22Rv1 (cell line): ENCODE data around the gene BRI3BP.

Experiments used
- H3K27ac ChIP-seq: fragments of 450-650 bp; 2 replicates; pipeline ENCODE4 v1.5.1; 2017
- ZFX ChIP-seq: fragments of 450-650 bp; IDR thresholded peaks from 2 replicates; pipeline ENCODE4 v1.6.1; 2017; ENCODE audit warnings: antibody characterized with exemption, borderline replicate concordance
- TF ChIP-seq, protein P1 (sequence below): fragments of 450-650 bp; IDR thresholded peaks from 2 replicates; pipeline ENCODE4 v1.5.1; 2017; ENCODE audit warnings: mild to moderate bottlenecking

The BRI3BP gene, protein sequence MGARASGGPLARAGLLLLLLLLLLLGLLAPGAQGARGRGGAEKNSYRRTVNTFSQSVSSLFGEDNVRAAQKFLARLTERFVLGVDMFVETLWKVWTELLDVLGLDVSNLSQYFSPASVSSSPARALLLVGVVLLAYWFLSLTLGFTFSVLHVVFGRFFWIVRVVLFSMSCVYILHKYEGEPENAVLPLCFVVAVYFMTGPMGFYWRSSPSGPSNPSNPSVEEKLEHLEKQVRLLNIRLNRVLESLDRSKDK

GRCh38 chr12:124993626-124994436 is at the start of gene BRI3BP:
BRI3BP (plus strand) TSS chr12:124993645; CDS start chr12:124993791, 146 bp downstream.
- TF ChIP-seq ZFX = no peak
- TF ChIP-seq, protein P1, sequence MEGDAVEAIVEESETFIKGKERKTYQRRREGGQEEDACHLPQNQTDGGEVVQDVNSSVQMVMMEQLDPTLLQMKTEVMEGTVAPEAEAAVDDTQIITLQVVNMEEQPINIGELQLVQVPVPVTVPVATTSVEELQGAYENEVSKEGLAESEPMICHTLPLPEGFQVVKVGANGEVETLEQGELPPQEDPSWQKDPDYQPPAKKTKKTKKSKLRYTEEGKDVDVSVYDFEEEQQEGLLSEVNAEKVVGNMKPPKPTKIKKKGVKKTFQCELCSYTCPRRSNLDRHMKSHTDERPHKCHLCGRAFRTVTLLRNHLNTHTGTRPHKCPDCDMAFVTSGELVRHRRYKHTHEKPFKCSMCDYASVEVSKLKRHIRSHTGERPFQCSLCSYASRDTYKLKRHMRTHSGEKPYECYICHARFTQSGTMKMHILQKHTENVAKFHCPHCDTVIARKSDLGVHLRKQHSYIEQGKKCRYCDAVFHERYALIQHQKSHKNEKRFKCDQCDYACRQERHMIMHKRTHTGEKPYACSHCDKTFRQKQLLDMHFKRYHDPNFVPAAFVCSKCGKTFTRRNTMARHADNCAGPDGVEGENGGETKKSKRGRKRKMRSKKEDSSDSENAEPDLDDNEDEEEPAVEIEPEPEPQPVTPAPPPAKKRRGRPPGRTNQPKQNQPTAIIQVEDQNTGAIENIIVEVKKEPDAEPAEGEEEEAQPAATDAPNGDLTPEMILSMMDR = no peak
- H3K27ac ChIP-seq = peak within 1 kb of the TSS; percentile 90

GRCh38 chr12:124946447-124946793 is 47.0 kb upstream of the BRI3BP start:
- TF ChIP-seq, protein P1 = no peak
- no peak for TF ChIP-seq ZFX
- no peak overlapping the region for H3K27ac ChIP-seq

DNA sequence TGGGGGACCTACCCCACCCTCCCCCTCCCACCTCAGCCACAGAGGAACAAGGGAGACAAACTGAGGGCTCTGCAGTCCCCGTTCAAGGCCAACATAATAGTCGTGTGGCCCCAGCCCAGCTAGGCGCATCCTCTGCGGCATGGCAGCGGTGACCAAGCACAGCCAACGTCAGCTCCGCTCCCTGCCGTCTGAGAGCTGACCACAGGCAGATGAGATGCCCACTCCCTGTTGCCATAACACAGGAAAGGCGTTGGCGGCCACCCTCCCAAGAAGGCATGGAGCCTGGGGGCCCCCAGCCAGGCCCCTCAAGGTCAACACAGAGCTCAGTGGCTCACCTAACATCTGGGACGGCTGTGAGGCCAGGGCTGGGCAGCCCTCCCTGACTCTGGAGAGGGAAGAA is 46.4 kb upstream of the BRI3BP start:
- TF ChIP-seq, protein P1 = no peak
- TF ChIP-seq ZFX = no peak
- H3K27ac ChIP-seq = no peak overlapping the region

DNA sequence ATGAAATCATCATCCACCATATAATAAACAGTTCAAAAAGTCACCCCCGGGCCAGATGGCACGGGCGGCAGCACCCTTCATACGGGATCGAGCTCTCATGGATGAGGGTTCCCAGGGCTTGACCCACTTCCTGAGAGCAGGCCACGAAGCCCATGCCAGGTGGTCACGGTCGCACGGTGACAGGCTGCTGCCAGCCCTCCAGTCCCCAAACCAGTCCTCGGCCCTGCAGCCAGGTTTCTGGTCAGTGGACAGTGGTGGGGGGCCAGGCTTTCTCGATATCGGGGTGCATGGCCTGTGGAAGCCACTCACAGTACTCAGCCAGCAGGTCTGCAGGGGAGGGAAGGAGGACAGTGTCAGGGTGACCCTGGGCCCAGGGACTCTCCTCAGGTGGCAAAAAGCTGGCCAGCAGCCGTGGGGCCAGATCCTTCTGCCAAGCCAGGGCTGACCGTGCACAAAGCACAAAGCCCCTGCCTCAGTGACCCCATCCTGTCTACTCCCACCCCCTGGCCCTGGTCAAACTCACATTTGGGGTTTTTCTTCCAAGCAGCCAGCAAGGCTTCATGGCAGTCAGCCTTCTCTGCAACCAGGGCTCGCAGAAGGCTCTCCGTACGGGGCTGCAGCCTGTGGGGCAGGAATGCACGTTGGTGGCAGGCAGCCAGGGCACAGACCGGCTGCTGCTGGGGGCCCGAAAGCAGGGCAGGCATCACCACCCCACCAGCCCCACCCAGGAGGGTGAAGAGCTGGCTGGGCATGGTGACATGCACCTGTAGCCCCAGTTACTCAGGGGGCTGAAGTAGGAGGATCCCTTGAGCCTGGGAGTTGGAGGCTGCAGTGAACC is 45.7 kb upstream of the BRI3BP start:
- TF ChIP-seq, protein P1 = no peak
- TF ChIP-seq ZFX = no peak

GRCh38 chr12:124949066-124949465 is 44.4 kb upstream of the BRI3BP start:
- no peak overlapping the region for H3K27ac ChIP-seq
- TF ChIP-seq ZFX = no peak
- TF ChIP-seq, protein P1 = no peak

More for the DNA sequence above, 45.7 kb upstream of the BRI3BP start:
- H3K27ac ChIP-seq = no peak overlapping the region

DNA sequence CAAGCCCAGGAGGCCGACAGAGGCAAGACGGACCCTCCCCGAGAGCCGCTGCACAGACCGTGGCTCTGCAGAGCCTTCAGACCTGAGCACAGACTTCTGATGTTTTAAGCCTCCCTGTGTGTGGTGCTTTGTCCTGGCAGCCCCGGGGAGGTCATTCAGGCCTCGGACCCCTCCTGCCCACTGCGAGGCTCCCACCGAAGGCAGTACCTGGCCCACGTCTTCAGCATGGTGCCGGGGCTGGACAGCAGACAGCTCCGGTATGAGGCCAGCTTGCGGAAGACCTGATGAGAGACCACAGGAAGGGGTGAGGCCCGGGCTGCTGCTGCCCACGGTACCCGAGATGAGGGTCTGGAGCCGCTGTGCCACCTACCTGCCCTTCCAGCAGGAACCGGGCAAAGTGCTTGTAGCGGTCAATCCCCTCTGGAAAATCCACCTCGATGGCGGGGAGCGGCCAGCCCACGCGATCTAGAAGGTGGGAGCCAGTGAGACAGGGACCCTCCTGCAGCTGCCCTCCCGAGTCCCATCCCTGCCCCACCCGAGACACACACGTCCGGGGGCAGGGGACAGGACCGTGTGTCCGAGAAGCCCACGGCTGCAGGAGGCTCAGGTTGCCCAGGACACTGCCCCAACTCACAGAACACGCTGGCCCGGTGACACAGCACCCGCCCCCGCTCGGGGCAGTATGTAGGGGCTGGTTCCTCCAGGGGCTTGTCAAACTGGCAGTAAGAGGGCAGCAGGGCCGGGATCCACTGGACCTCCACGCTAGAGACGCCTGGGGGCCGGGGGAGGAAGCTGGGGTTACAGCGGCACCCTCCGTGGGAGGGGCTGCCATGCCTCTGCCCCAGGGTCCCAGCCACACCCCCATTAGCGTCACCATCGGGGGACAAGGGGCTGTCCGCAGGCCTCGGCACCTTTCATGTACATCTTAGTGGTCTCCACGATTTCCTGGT is 43.4 kb upstream of the BRI3BP start:
- no peak for TF ChIP-seq ZFX
- TF ChIP-seq, protein P1 = no peak
- H3K27ac ChIP-seq = no peak overlapping the region
